ENCODE results near the gene GRIP2.
A peak's percentile ranks its signal among the peaks of the same experiment; 100 is the strongest.

GRIP2 gene

GRCh38 chr3:14491396-14492190, 48.5 kb downstream of the GRIP2 start:
- TF ChIP-seq, protein P1, sequence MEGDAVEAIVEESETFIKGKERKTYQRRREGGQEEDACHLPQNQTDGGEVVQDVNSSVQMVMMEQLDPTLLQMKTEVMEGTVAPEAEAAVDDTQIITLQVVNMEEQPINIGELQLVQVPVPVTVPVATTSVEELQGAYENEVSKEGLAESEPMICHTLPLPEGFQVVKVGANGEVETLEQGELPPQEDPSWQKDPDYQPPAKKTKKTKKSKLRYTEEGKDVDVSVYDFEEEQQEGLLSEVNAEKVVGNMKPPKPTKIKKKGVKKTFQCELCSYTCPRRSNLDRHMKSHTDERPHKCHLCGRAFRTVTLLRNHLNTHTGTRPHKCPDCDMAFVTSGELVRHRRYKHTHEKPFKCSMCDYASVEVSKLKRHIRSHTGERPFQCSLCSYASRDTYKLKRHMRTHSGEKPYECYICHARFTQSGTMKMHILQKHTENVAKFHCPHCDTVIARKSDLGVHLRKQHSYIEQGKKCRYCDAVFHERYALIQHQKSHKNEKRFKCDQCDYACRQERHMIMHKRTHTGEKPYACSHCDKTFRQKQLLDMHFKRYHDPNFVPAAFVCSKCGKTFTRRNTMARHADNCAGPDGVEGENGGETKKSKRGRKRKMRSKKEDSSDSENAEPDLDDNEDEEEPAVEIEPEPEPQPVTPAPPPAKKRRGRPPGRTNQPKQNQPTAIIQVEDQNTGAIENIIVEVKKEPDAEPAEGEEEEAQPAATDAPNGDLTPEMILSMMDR (IDR thresholded peaks at IDR 0.05) = no peak
- Histone ChIP-seq H3K27me3 (no peaks in the 10 kb centered on the region), H3K36me3 (peaks cover 5 to 23% (median 6%) of the 10 kb centered on the region in 3 donors), H3K4me1 (peaks cover 0 to 11% (median 0%) of the 10 kb centered on the region in 4 donors), H3K27ac (no peak overlapping the region), H3K9me3 (no peaks in the 10 kb centered on the region), H3K4me3 (no peak overlapping the region)
- DNase-seq = peak in 1 of 2 donors; percentile 44
- intact Hi-C loops (cut with DNase I; ENCODE audit: low total_unique reads) = no loop called here

GRCh38 chr3:14490831-14491230, 49.3 kb downstream of the GRIP2 start:
- Histone ChIP-seq H3K4me3 (no peak overlapping the region), H3K36me3 (peaks cover 5 to 31% (median 6%) of the 10 kb centered on the region in 3 donors), H3K9me3 (no peaks in the 10 kb centered on the region), H3K27ac (no peak overlapping the region), H3K27me3 (no peaks in the 10 kb centered on the region), H3K4me1 (peaks cover 0 to 11% (median 0%) of the 10 kb centered on the region in 4 donors)
- TF ChIP-seq, protein P1 (IDR thresholded peaks at IDR 0.05) = no peak
- intact Hi-C loops (cut with DNase I; ENCODE audit: low total_unique reads) = no loop called here
- no peak for DNase-seq

GRCh38 chr3:14490255-14490654, 49.9 kb downstream of the GRIP2 start:
- Histone ChIP-seq H3K4me3 (no peak overlapping the region), H3K4me1 (peaks cover 0 to 11% (median 0%) of the 10 kb centered on the region in 4 donors), H3K27ac (no peak overlapping the region), H3K27me3 (no peaks in the 10 kb centered on the region), H3K9me3 (no peaks in the 10 kb centered on the region), H3K36me3 (peaks cover 5 to 37% (median 11%) of the 10 kb centered on the region in 3 donors)
- TF ChIP-seq, protein P1 (IDR thresholded peaks at IDR 0.05) = no peak
- intact Hi-C loops (cut with DNase I; ENCODE audit: low total_unique reads) = no loop called here
- DNase-seq = no peak

DNA sequence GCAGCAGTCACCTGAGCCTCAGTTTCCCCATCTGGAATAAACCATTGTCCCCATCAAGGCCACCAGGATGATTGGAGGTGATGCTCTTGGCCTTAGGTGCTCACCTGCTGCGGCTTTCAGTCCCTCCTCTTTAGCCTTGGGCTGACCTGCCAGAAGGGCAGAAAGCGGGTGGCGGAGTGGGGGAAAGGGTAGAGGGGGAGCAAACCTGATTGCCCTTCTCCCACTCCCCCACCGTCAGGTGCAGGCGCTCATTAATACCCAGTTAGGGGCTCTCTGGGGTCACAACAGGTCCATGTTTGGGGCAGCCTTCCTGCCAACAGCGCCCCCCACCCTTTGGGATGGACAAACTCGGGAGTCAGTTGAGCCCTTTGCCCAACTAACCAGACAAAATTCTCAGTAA, 50.5 kb downstream of the GRIP2 start:
- no peak for DNase-seq
- intact Hi-C loops (cut with DNase I; ENCODE audit: low total_unique reads) = no loop called here
- no peak overlapping the region for H3K4me3 ChIP-seq
- TF ChIP-seq, protein P1 (IDR thresholded peaks at IDR 0.05) = no peak
- peaks cover 0 to 11% (median 0%) of the 10 kb centered on the region in 4 donors for H3K4me1 ChIP-seq
- no peak overlapping the region for H3K27ac ChIP-seq
- peaks cover 5 to 40% (median 14%) of the 10 kb centered on the region in 3 donors for H3K36me3 ChIP-seq
- no peaks in the 10 kb centered on the region for H3K27me3 ChIP-seq
- H3K9me3 ChIP-seq = no peaks in the 10 kb centered on the region

GRCh38 chr3:14488286-14489041, 51.7 kb downstream of the GRIP2 start:
- Histone ChIP-seq H3K27ac (no peak overlapping the region), H3K27me3 (no peaks in the 10 kb centered on the region), H3K4me1 (peaks cover 0 to 11% (median 0%) of the 10 kb centered on the region in 4 donors), H3K36me3 (peaks cover 5 to 51% (median 16%) of the 10 kb centered on the region in 3 donors), H3K4me3 (no peak overlapping the region), H3K9me3 (no peaks in the 10 kb centered on the region)
- TF ChIP-seq, protein P1 (IDR thresholded peaks at IDR 0.05) = no peak
- intact Hi-C loops (cut with DNase I; ENCODE audit: low total_unique reads) = no loop called here
- no peak for DNase-seq

Data from tibial artery (tissue), 4 donors.